SU-DHL-6 (cell line): ENCODE results near the gene ZFAND3.

Source experiments
- H2AFZ ChIP-seq: fragments of 200-600 bp; sonication (generic); 2 replicates; pipeline ENCODE4 v1.6.1; 2014; ENCODE audit warnings: low read depth, mild to moderate bottlenecking, moderate library complexity, mixed read lengths, antibody characterized with exemption, low read length; ENCODE audit not compliant: severe bottlenecking
- H3F3A ChIP-seq: fragments of 200-600 bp; shearing (Covaris generic); 2 replicates; pipeline ENCODE4 v1.6.0; 2016; ENCODE audit warnings: antibody characterized with exemption, mild to moderate bottlenecking; ENCODE audit not compliant: insufficient read depth
- H3K27ac ChIP-seq: fragments of 200-600 bp; sonication (generic); 2 replicates; pipeline ENCODE4 v1.5.1; 2016; ENCODE audit warnings: low read depth, mild to moderate bottlenecking, low read length, moderate library complexity, mixed read lengths
- H3K27me3 ChIP-seq: fragments of 200-600 bp; sonication (generic), shearing (Covaris generic); 2 replicates; pipeline ENCODE4 v1.6.0; 2014; ENCODE audit warnings: mild to moderate bottlenecking, low read length
- H3K36me3 ChIP-seq: fragments of 200-600 bp; sonication (generic); 2 replicates; pipeline ENCODE4 v1.6.1; 2014; ENCODE audit warnings: mild to moderate bottlenecking, low read length, mixed read lengths
- H3K4me2 ChIP-seq: fragments of 300-600, 200-600 bp; shearing (Covaris generic), sonication (generic); 2 replicates; pipeline ENCODE4 v1.6.0; 2014; ENCODE audit warnings: low read length, low read depth, mild to moderate bottlenecking; ENCODE audit not compliant: poor library complexity, severe bottlenecking
- H3K4me3 ChIP-seq: fragments of 200-600 bp; sonication (generic); 2 replicates; pipeline ENCODE4 v1.5.1; 2014; ENCODE audit warnings: antibody characterized with exemption, low read length, mild to moderate bottlenecking, mixed read lengths; ENCODE audit not compliant: insufficient read depth, poor library complexity, severe bottlenecking
- H3K79me2 ChIP-seq: fragments of 200-600 bp; sonication (generic); 2 replicates; pipeline ENCODE4 v1.6.1; 2014; ENCODE audit warnings: mild to moderate bottlenecking, low read length, moderate library complexity; ENCODE audit not compliant: insufficient read depth
- H3K9ac ChIP-seq: fragments of 200-600 bp; sonication (generic); 2 replicates; pipeline ENCODE4 v1.7.0; 2014; ENCODE audit warnings: mild to moderate bottlenecking, low read length
- H3K9me2 ChIP-seq: fragments of 200-600 bp; sonication (generic); replicated peaks from 2 replicates; pipeline ENCODE4 v1.6.1; 2014; ENCODE audit warnings: low read length; ENCODE audit not compliant: insufficient read depth
- H3K9me3 ChIP-seq: fragments of 200-600 bp; sonication (generic); 2 replicates; pipeline ENCODE4 v1.6.1; 2014; ENCODE audit warnings: low read length, mixed read lengths; ENCODE audit not compliant: insufficient read depth
- H4K20me1 ChIP-seq: fragments of 200-600 bp; sonication (generic); 2 replicates; pipeline ENCODE4 v1.6.1; 2014; ENCODE audit warnings: low read depth, mild to moderate bottlenecking, antibody characterized with exemption, low read length, moderate library complexity, mixed read lengths
- EZH2phosphoT487 ChIP-seq: fragments of 200-600 bp; sonication (generic), shearing (Covaris generic); conservative IDR thresholded peaks from 2 replicates; pipeline ENCODE4 v1.6.1; 2018; ENCODE audit warnings: mild to moderate bottlenecking, antibody characterized with exemption, low read length, moderate library complexity, mixed read lengths
- TF ChIP-seq, protein P1 (sequence below): fragments of 200-600 bp; sonication (generic); IDR thresholded peaks from one replicate; pipeline ENCODE4 v1.5.1; 2017; ENCODE audit warnings: antibody characterized with exemption, mild to moderate bottlenecking, low read length, moderate library complexity; ENCODE audit not compliant: insufficient read depth, poor library complexity, severe bottlenecking

Gene ZFAND3

DNA sequence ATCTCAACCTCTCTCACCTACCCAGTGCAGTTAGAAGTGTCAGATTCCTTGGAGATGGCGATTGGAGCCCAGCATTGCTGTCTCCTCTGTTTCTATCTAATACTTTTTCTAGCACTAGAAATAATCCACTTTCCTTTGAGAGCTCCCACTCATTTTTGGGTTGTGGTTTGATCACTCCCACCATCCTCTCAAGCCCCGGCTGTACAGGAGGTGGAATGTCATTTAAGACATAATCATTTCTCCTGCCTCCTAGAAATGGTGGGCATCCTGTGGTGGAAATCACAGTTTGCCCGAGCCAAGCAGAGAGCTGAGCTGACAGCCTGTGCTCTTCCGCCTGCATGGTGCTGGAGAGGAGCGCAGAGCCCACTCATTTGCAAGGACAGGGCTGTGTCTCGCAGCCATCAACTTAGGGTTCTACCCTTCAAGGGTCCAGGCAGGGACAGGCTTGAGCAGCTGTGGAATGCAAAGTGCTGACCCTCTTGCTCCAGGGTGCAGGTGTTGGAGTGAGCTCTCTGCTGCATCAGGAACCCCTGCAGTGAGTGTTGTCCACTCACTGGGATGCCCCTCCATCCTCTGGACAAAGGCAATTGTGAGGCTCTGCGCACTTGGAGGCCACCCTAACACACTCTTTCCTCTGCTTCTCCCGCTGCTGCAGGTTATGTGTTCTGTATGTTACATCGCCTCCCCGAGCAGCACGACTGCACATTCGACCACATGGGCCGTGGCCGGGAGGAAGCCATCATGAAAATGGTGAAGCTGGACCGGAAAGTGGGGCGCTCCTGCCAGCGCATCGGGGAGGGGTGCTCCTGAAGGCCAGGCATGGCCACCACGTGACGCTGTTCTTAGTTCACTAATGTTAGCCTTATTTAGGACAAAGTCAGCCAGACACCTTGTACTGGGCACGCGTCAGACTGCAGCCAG lies 332.3 kb downstream of the ZFAND3 start:
- no peak overlapping the region for H3K4me3 ChIP-seq
- H3K9me2 ChIP-seq: no peaks in the 10 kb centered on the region
- H4K20me1 ChIP-seq: no peaks in the 10 kb centered on the region
- no peak overlapping the region for H3K4me2 ChIP-seq
- H3K9ac ChIP-seq: no peak overlapping the region
- no peaks in the 10 kb centered on the region for H3F3A ChIP-seq
- no peaks in the 10 kb centered on the region for H3K9me3 ChIP-seq
- TF ChIP-seq, protein P1, sequence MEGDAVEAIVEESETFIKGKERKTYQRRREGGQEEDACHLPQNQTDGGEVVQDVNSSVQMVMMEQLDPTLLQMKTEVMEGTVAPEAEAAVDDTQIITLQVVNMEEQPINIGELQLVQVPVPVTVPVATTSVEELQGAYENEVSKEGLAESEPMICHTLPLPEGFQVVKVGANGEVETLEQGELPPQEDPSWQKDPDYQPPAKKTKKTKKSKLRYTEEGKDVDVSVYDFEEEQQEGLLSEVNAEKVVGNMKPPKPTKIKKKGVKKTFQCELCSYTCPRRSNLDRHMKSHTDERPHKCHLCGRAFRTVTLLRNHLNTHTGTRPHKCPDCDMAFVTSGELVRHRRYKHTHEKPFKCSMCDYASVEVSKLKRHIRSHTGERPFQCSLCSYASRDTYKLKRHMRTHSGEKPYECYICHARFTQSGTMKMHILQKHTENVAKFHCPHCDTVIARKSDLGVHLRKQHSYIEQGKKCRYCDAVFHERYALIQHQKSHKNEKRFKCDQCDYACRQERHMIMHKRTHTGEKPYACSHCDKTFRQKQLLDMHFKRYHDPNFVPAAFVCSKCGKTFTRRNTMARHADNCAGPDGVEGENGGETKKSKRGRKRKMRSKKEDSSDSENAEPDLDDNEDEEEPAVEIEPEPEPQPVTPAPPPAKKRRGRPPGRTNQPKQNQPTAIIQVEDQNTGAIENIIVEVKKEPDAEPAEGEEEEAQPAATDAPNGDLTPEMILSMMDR: no peak
- TF ChIP-seq EZH2phosphoT487: no peak
- H3K27me3 ChIP-seq: no peaks in the 10 kb centered on the region
- H3K27ac ChIP-seq: no peak overlapping the region
- H3K79me2 ChIP-seq: no peaks in the 10 kb centered on the region
- H2AFZ ChIP-seq: no peak overlapping the region
- no peaks in the 10 kb centered on the region for H3K36me3 ChIP-seq

DNA sequence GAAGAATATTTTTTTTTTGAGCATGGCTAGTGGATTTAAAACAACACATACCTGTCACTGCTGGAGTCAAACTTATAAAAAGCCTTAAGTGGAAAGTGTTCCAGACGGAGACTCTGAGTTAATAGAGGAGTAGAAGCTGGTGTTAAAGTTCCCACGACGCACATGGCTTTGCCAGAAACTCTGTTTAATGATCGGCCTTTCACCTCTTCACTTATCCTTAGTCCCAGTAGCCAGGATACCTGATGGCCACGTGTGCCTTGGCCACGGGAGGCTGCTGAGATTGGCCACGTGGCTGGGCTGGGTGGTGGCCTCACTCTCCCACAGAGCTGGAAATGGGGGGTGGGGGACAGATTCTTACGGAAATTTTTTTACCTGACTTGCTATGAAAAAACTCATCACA lies 333.1 kb downstream of the ZFAND3 start:
- Histone ChIP-seq H4K20me1 (no peaks in the 10 kb centered on the region), H2AFZ (no peak overlapping the region), H3K27ac (no peak overlapping the region), H3K4me2 (no peak overlapping the region), H3K9ac (no peak overlapping the region), H3F3A (no peaks in the 10 kb centered on the region), H3K9me3 (no peaks in the 10 kb centered on the region), H3K36me3 (no peaks in the 10 kb centered on the region), H3K27me3 (no peaks in the 10 kb centered on the region), H3K4me3 (no peak overlapping the region), H3K79me2 (no peaks in the 10 kb centered on the region), H3K9me2 (no peaks in the 10 kb centered on the region)
- TF ChIP-seq, protein P1: no peak
- no peak for TF ChIP-seq EZH2phosphoT487

DNA sequence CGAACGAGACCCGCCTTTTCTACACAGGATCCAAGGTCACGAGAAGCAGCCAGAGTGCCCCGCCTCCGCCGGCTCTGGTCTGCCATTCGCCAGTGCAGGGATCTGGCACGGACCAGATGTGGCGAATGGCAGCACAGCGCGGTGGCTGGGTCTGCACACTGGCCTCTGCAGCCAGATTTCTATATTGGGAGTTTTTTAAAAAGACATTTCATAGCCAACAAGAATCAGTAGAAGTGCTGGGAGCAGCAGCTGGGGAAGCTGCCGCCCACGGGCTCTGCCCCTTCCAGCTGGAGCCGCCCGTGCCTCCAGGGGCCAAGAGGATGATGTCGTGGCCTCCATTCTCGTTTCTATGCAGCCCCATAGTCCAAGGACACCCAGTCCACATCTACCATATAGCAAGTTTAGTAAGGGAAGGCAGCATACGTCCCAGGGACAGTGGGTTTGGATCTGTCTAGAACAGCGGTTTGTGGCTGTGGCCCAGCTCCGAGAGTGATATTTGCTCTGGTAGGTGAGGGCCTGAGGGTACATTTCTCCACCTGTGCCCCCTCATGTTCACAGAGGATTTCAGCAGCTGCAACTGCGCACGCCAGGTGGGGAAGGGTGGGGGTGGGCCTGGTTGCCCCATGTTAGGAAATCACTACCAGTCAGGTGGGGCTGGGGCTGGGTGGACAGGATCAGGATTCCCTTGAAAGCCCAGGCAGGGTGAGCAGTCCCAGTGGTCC lies 333.7 kb downstream of the ZFAND3 start:
- H3K9me2 ChIP-seq: no peaks in the 10 kb centered on the region
- H2AFZ ChIP-seq: no peak overlapping the region
- no peaks in the 10 kb centered on the region for H3K79me2 ChIP-seq
- no peaks in the 10 kb centered on the region for H4K20me1 ChIP-seq
- H3K9ac ChIP-seq: no peak overlapping the region
- no peak for TF ChIP-seq EZH2phosphoT487
- TF ChIP-seq, protein P1: no peak
- no peaks in the 10 kb centered on the region for H3K36me3 ChIP-seq
- H3K4me3 ChIP-seq: no peak overlapping the region
- H3K27ac ChIP-seq: no peak overlapping the region
- no peaks in the 10 kb centered on the region for H3K27me3 ChIP-seq
- no peaks in the 10 kb centered on the region for H3F3A ChIP-seq
- no peak overlapping the region for H3K4me2 ChIP-seq
- no peaks in the 10 kb centered on the region for H3K9me3 ChIP-seq
